ENCODE data around the gene SLC12A9. TPM values are rescaled to one million over a fixed set of nuclear protein-coding genes. Genes with fewer than 3 reads are reported as not detected.
A peak's percentile ranks its signal among the peaks of the same experiment; 100 is the strongest.
"Not testable (repeated sequence)": the region's sequence is repeated elsewhere in the genome, so short reads cannot be mapped to it uniquely, and the experiment has no call there.

SLC12A9 gene
- total RNA-seq, 1 experiment from 2014 or later, result 19.9 TPM

DNA sequence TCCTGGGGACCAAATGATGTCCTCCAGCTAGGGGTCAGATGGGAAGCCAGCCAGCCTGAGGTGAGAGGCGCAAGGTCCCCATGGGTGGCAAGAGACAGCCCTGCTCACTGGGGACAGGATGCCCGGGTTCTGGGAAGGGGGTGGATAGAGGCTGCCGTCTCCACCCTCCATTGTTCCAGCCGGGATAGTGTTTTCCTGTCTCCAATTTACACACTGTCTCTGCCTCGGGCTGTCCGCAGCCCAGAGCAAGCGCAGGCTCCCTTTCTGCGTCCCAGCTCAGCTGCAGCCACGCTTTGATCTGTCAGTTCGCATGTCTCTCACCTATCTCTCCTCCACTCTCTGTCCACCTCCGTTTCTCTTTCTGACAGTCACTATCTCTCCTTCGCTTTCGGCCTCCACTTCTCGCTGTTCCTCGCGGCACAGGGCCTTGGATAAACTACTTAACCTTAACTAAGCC lies 27.3 kb upstream of the SLC12A9 start:
- DNase-seq (ENCODE audit: low read depth), result no peak

DNA sequence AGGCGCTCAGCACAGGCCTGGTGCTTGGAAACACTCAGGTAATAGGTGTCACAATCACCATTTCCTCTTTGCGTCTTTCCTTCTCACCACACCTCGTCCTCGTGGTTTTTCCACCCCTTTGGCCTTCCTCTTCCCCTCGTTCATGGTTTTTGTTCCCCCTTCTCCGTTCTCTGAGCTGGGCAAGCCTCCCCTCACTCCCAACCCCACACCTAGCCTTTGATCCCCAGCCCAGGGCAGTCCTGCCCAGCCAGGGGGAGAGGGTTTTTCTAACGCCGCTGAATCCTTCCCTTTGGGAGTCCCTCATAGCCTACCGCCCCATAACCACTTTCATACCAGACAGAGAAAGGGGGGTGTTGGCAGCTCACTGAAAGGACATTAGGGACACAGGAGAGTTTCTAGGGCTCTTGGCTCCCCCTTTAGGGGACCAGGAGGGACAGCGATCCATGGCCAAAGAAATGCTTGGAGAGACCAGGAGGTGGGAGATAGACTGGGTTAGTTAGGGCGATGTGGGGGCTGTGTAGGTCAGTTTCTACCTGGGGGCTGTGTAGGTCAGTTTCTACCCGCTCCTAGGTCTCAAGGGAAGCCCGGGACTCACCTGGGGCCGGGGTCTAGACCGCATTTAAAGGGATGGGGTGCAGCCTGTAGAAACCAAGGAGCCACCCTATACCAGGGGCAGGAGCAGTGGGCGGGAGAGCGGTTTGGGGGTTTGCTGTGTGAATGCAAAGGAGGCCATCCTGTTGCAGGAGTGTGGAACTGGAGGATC lies 26.6 kb upstream of the SLC12A9 start:
- DNase-seq (ENCODE audit: low read depth), result peak; percentile 28

GRCh38 chr7:100826514-100827329 lies 25.8 kb upstream of the SLC12A9 start:
- no peak for DNase-seq (ENCODE audit: low read depth)

DNA sequence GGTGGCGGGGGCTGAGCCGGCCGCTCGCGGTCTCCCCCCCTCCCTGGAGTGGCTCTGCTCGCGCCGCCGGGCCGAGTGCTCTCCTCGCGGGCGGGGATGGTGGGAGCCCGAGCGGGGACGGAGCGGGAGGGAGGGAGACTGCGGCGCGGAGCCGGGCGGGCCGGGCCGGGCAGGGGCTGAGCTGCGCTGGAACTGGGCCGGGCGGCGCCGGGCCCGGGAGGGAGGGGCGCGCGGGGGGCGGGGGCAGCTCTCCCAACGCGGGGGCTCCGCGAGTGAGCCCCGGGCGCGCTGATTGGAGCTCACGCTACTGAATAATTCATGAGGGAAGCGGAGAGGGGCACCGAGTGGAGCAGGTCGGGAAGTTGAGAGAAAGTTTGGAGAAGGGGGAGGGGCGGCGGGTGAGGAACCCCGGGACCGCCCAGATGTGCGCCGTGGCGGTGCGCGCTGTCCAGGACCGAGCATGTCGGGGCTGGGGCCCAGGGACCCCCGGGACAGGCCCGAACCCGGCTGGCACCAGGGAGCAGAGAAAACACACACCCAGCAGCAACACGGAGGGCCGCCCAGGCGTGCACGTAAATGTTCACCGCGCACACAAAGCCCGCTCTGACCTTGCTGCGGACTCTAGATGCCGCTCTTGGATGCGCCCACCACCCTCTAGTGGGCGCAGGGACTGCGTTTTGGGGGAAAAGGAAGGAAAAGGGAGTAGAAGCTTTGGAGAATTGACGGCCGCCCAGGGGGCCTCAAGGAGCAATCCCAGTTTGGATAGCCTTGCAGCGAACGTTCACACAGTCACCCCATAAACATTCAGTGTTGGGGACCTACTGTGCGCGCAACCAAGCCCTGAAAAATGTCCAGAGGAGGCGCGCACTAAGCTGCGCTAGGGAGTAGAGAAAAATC lies 24.9 kb upstream of the SLC12A9 start, which contains the start of gene EPHB4:
Gene EPHB4 (minus strand): TSS at position 194 of the 897 bp plus-strand sequence. CDS start 493 bp downstream, outside the sequence.
- DNase-seq (ENCODE audit: low read depth), result peak; percentile 86

- no peak for DNase-seq (ENCODE audit: low read depth)
Observed at GRCh38 chr7:100829150-100829716, 23.3 kb upstream of the SLC12A9 start.

- no peak for DNase-seq (ENCODE audit: low read depth)
Observed at GRCh38 chr7:100830396-100830795, 22.1 kb upstream of the SLC12A9 start.

GRCh38 chr7:100832281-100832633 lies 20.3 kb upstream of the SLC12A9 start:
- no peak for DNase-seq (ENCODE audit: low read depth)

DNA sequence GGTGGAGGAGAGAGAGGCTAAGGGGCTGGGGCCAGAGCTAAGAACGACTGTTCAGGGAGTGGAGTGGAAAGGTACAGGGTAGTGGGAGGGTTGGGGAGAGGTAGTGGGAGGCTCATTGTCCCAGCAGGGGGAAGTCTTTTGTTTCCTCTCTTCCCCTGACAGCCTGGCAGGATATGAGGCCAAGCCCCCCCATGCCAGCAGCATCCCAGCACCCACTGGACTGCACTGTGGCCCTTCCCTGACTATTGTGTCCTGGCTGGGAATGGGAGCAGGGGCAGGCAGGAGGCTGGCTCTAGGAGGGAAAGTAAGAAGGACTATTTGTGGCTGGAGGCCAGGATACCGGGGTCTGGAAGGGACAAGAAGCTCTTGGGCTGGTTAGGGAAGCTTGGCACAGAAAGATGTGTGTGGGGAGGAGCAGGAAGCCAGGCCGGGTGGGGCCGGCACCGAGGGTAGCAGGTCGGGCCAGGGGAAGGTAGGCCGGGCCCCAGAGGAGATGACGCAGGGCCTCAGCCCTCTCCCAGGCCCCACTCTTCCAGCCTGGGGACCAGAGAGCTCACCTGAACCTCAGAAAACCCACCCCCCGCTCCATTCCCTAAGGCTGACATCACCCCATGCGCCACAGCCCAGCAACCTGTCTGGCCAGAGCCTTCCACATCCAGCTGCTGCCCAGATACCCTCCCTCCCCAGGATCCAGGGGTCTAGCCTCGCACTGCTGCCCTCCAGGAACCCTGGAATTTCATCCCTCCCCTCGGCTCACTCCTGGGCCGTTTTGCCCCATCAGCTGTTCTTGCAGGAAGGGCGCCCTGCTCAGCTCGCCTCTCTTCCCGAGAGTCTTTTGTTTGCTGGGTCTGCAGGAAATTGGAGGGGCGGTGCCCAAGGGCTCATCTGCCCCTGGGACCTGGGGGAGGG lies 16.4 kb upstream of the SLC12A9 start:
- DNase-seq (ENCODE audit: low read depth), result no peak

- DNase-seq (ENCODE audit: low read depth), result no peak
Observed at GRCh38 chr7:100836812-100837098, 15.8 kb upstream of the SLC12A9 start.

- peak; percentile 92 for DNase-seq (ENCODE audit: low read depth)
Observed at GRCh38 chr7:100837099-100837836, 15.2 kb upstream of the SLC12A9 start.

DNA sequence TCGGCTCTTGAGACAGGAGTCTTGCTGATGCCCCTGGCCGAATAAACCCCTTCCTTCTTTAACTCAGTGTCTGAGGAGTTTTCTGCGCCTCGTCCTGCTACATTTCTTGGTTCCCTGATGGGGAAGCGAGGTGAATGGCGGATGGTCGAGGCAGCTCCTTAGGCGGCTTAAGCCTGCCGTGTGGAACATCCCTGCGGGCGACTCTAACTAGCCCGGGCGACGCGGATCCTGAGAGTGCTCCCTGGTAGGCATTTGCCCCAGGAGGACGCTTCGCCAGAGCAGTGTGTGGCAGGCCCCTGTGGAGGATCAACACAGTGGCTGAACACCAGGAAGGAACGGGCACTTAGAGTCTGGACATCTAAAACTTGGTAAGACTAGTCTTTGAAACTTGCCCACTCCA lies 13.2 kb upstream of the SLC12A9 start:
- no peak for DNase-seq (ENCODE audit: low read depth)

- DNase-seq (ENCODE audit: low read depth), result no peak
Observed at GRCh38 chr7:100840470-100841100, 11.9 kb upstream of the SLC12A9 start.

DNA sequence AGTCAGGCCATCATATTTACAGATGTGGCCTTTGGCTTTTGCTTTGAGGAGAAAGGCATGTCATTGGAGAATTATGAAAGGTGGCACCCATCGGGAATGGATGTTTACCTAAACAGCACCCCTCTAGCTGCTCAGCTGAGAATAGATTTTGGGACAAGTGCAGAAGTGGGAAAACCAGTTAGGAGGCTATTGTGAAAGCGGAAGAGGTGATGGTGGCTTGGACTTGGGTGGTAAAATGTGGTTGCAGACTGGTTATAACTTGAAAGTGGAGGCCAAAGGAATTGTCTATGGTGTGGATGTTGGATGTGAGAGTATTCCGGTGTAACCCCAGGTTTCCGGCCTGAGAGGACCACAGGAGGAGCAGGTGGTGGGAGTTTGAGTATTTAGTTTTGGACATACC lies 5.2 kb upstream of the SLC12A9 start:
- no peak for DNase-seq (ENCODE audit: low read depth)

- DNase-seq (ENCODE audit: low read depth), result no peak
Observed at GRCh38 chr7:100854146-100854895, 1.8 kb downstream of the SLC12A9 start.

DNA sequence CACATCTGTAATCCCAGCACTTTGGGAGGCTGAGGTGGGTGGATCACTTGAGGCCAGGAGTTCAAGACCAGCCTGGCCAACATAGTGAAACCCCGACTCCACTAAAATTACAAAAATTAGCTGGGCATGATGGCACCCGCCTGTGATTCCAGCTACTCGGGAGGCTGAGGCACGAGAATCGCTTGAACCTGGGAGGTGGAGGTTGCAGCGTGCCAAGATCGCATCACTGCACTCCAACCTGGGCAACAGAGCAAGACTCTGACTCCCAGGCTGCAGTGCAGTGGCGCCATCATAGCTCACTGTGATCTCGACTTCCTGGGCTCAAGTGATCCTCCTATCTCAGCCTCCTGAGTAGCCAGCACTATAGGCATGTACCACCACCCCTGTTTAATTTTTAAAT lies 2.4 kb downstream of the SLC12A9 start:
- DNase-seq (ENCODE audit: low read depth), result not testable (repeated sequence)

DNA sequence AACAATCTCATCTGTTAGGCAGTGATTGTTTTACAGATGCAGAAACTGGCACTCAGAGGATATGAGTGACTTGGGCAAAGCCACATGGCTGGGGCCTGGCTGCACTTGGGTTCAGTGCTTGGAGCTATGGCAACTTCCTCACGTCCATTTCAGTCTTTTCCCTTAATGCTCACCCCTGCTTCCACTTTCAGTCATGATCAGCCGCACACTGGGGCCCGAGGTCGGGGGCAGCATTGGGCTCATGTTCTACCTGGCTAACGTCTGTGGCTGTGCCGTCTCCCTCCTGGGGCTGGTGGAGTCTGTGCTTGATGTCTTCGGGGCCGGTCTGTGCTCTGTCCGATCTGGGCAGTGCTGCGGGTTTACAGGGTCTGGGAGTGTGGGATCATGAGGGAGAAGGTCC lies 3.0 kb downstream of the SLC12A9 start:
- no peak for DNase-seq (ENCODE audit: low read depth)

DNA sequence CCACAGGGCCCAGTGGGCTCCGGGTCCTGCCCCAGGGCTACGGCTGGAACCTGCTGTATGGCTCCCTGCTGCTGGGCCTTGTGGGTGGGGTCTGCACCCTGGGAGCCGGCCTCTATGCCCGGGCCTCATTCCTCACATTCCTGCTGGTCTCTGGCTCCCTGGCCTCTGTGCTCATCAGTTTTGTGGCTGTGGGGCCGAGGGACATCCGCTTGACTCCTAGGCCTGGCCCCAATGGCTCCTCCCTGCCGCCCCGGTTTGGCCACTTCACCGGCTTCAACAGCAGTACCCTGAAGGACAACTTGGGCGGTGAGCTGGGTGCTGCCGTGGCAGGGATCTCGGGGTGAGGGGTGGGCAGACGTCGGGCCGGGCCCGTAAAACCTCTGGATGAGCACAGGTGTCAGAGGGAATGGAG lies 4.4 kb downstream of the SLC12A9 start:
- no peak for DNase-seq (ENCODE audit: low read depth)

DNA sequence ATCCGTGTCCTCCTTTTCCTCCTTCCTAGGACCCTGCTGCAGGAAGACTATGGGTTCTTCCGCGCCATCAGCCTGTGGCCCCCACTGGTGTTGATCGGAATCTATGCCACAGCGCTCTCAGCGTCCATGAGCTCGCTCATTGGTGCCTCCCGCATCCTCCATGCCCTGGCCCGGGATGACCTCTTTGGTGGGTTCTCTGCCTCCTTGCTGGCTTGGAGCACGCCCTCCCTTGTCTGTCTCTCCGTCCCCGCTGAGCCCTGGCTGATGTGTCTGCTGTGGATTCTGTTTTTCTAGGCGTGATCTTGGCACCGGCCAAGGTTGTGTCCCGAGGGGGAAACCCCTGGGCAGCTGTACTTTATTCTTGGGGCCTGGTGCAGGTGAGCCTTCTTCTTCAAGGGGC lies 7.3 kb downstream of the SLC12A9 start:
- no peak for DNase-seq (ENCODE audit: low read depth)
